CD4-positive, alpha-beta T cell (primary cell): Measurements from ENCODE around the gene DNAH7. TPM values are rescaled to one million over a fixed set of nuclear protein-coding genes. Genes with fewer than 3 reads are reported as not detected.

Experiments
- ATAC-seq: fragments of 200-7000 bp; cut with Tn5 transposase; one replicate; pipeline ENCODE4 v1.10.0; 2022; ENCODE audit warnings: mild to moderate bottlenecking; ENCODE audit not compliant: poor library complexity
- CTCF ChIA-PET: fragments of 350-600 bp; sonication (Branson Sonifier 250); formaldehyde crosslinking; loops from one replicate; lab custom pipeline; 2021; ENCODE audit warnings: antibody characterized with exemption, inconsistent platforms; lab: Charles Lee
- POLR2A ChIA-PET: fragments of 350-600 bp; sonication (Branson Sonifier 250); formaldehyde crosslinking; loops from one replicate; lab custom pipeline; 2021; ENCODE audit warnings: antibody characterized with exemption, inconsistent platforms; lab: Charles Lee
- DNase-seq, 14 experiments: peaks; one replicate each; pipeline ENCODE4 v3.0.0-alpha.2; 2013 to 2020; ENCODE audit warnings: mixed read lengths in 2 of 14
- H3K27ac ChIP-seq, 2 donors: one replicate each; pipeline versions ENCODE4 v1.5.1 to v1.7.0; 2013; ENCODE audit warnings: low read length in 2 of 2, low read depth in 1 of 2, mild to moderate bottlenecking in 1 of 2
- H3K27me3 ChIP-seq, 2 experiments: 1 replicate in 1 of 2; 2 replicates in 1 of 2; pipeline versions ENCODE4 v1.6.1 to v1.7.0; 2013; ENCODE audit warnings: low read length in 2 of 2, control low read depth in 1 of 2, mild to moderate bottlenecking in 1 of 2, moderate library complexity in 1 of 2; ENCODE audit not compliant: insufficient read depth in 2 of 2, control insufficient read depth in 1 of 2
- H3K36me3 ChIP-seq: one replicate; pipeline ENCODE4 v1.6.1; 2013; ENCODE audit warnings: low read length, control low read depth; ENCODE audit not compliant: insufficient read depth
- H3K4me1 ChIP-seq: one replicate; pipeline ENCODE4 v1.6.1; 2013; ENCODE audit warnings: low read length, control low read depth; ENCODE audit not compliant: insufficient read depth
- H3K4me3 ChIP-seq: one replicate; pipeline ENCODE4 v1.5.1; 2013; ENCODE audit warnings: mild to moderate bottlenecking, low read length, moderate library complexity
- H3K9me3 ChIP-seq, 2 experiments: 1 replicate in 1 of 2; 2 replicates in 1 of 2; pipeline versions ENCODE4 v1.6.1 to v1.7.0; 2013; ENCODE audit warnings: low read length in 2 of 2, mild to moderate bottlenecking in 2 of 2, control low read depth in 1 of 2, moderate library complexity in 1 of 2; ENCODE audit not compliant: control insufficient read depth in 1 of 2, insufficient read depth in 1 of 2
- H3K27ac Mint-ChIP-seq: one replicate; pipeline ENCODE4 v1.8.0; 2020; ENCODE audit warnings: mixed read lengths
- H3K27me3 Mint-ChIP-seq: one replicate; pipeline ENCODE4 v1.8.0; 2021; ENCODE audit warnings: mixed read lengths
- H3K36me3 Mint-ChIP-seq: one replicate; pipeline ENCODE4 v1.8.0; 2021; ENCODE audit warnings: low read depth, mixed read lengths
- H3K4me1 Mint-ChIP-seq: one replicate; pipeline ENCODE4 v1.8.0; 2021; ENCODE audit warnings: low read depth, mixed read lengths
- H3K4me3 Mint-ChIP-seq: one replicate; pipeline ENCODE4 v1.8.0; 2020; ENCODE audit warnings: mild to moderate bottlenecking, mixed read lengths
- H3K9me3 Mint-ChIP-seq: one replicate; pipeline ENCODE4 v1.8.0; 2020; ENCODE audit warnings: mixed read lengths
- intact Hi-C, 2 experiments: fragments of 100-400 bp; cut with DNase I in 1 of 2; cut with micrococcal nuclease in 1 of 2; formaldehyde crosslinking; loops; one replicate each; pipeline versions ENCODE4 v1.15.1 to v1.9.0; 2023 to 2025; cut with DNase I, micrococcal nuclease
- total RNA-seq, 174 experiments: library from RNA in 2 of 174; stranded (reverse) in 2 of 174; gene quantifications; one replicate each; pipeline ENCODE4 v1.2.3 and lab custom pipeline; 2021 to 2026
- TF ChIP-seq, protein P1 (sequence below): fragments of 200-600 bp; IDR thresholded peaks from one replicate; pipeline ENCODE4 v1.8.0; 2022; ENCODE audit warnings: antibody characterized with exemption, mild to moderate bottlenecking

The DNAH7 gene
- total RNA-seq, 2 experiments from 2014 or later: not detected

DNA sequence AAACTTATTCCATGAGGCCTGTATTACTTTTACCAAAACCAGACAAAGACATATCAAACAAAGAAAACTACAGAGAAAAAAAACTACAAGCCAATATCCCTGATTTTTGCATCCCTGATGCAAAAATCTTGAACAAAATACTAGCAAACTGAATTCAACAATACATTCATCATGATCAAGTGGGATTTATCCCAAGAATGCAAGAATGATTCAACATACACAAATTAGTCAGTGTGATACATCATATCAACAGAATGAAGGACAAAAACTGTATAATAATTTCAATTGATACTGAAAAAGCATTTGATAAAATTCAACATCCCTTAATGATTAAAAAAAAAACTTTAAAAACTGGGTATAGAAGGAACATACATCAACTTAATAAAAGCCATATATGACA, 304.8 kb downstream of the DNAH7 start:
- Mint-ChIP-seq H3K36me3 (no peaks in the 10 kb centered on the region), H3K27ac (no peak overlapping the region), H3K9me3 (peaks cover 31% of the 10 kb centered on the region), H3K4me1 (no peaks in the 10 kb centered on the region), H3K4me3 (no peak overlapping the region), H3K27me3 (no peaks in the 10 kb centered on the region)
- CTCF ChIA-PET: no interaction called here
- Histone ChIP-seq H3K27me3 (no peaks in the 10 kb centered on the region), H3K27ac (no peak overlapping the region), H3K9me3 (peaks cover 16 to 39% of the 10 kb centered on the region in 2 experiments), H3K4me3 (no peak overlapping the region), H3K4me1 (no peaks in the 10 kb centered on the region), H3K36me3 (no peaks in the 10 kb centered on the region)
- DNase-seq (no peak), ATAC-seq (no peak)
- TF ChIP-seq, protein P1, sequence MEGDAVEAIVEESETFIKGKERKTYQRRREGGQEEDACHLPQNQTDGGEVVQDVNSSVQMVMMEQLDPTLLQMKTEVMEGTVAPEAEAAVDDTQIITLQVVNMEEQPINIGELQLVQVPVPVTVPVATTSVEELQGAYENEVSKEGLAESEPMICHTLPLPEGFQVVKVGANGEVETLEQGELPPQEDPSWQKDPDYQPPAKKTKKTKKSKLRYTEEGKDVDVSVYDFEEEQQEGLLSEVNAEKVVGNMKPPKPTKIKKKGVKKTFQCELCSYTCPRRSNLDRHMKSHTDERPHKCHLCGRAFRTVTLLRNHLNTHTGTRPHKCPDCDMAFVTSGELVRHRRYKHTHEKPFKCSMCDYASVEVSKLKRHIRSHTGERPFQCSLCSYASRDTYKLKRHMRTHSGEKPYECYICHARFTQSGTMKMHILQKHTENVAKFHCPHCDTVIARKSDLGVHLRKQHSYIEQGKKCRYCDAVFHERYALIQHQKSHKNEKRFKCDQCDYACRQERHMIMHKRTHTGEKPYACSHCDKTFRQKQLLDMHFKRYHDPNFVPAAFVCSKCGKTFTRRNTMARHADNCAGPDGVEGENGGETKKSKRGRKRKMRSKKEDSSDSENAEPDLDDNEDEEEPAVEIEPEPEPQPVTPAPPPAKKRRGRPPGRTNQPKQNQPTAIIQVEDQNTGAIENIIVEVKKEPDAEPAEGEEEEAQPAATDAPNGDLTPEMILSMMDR: no peak
- intact Hi-C loops: no loop called here
- POLR2A ChIA-PET: no interaction called here

- no peaks in the 10 kb centered on the region for H3K36me3 Mint-ChIP-seq
- H3K9me3 Mint-ChIP-seq: peaks cover 21% of the 10 kb centered on the region
- no peaks in the 10 kb centered on the region for H3K4me1 Mint-ChIP-seq
- no peak overlapping the region for H3K27ac Mint-ChIP-seq
- CTCF ChIA-PET: no interaction called here
- Histone ChIP-seq H3K9me3 (peaks cover 19 to 35% of the 10 kb centered on the region in 2 experiments), H3K27me3 (no peaks in the 10 kb centered on the region), H3K4me3 (no peak overlapping the region), H3K4me1 (no peaks in the 10 kb centered on the region), H3K27ac (no peak overlapping the region), H3K36me3 (no peaks in the 10 kb centered on the region)
- ATAC-seq (no peak), DNase-seq (no peak)
- TF ChIP-seq, protein P1: no peak
- intact Hi-C loops: no loop called here
- POLR2A ChIA-PET: no interaction called here
- no peaks in the 10 kb centered on the region for H3K27me3 Mint-ChIP-seq
- no peak overlapping the region for H3K4me3 Mint-ChIP-seq
Measured at GRCh38 chr2:195759877-195760276, 308.8 kb downstream of the DNAH7 start.

GRCh38 chr2:195758846-195759245, 309.8 kb downstream of the DNAH7 start:
- ChIA-PET POLR2A (no interaction called here), CTCF (no interaction called here)
- intact Hi-C loops: no loop called here
- H3K27me3 Mint-ChIP-seq: no peaks in the 10 kb centered on the region
- Histone ChIP-seq H3K4me3 (no peak overlapping the region), H3K36me3 (no peaks in the 10 kb centered on the region), H3K27ac (no peak overlapping the region), H3K9me3 (peaks cover 19 to 25% of the 10 kb centered on the region in 2 experiments), H3K27me3 (no peaks in the 10 kb centered on the region), H3K4me1 (no peaks in the 10 kb centered on the region)
- DNase-seq: no peak
- no peak overlapping the region for H3K4me3 Mint-ChIP-seq
- TF ChIP-seq, protein P1: no peak
- H3K9me3 Mint-ChIP-seq: peaks cover 14% of the 10 kb centered on the region
- H3K4me1 Mint-ChIP-seq: no peaks in the 10 kb centered on the region
- ATAC-seq: no peak
- H3K27ac Mint-ChIP-seq: no peak overlapping the region
- no peaks in the 10 kb centered on the region for H3K36me3 Mint-ChIP-seq
